GM12873 (cell line): Measurements from ENCODE around the gene CXCR2.

ENCODE experiments used
- TF ChIP-seq, protein P1 (sequence below): IDR thresholded peaks from 2 replicates; pipeline ENCODE4 v1.5.1; 2012; ENCODE audit warnings: low read depth, mild to moderate bottlenecking, moderate library complexity, low read length, control low read depth; ENCODE audit not compliant: insufficient read depth; ENCODE audit errors: missing control alignments

Gene CXCR2

DNA sequence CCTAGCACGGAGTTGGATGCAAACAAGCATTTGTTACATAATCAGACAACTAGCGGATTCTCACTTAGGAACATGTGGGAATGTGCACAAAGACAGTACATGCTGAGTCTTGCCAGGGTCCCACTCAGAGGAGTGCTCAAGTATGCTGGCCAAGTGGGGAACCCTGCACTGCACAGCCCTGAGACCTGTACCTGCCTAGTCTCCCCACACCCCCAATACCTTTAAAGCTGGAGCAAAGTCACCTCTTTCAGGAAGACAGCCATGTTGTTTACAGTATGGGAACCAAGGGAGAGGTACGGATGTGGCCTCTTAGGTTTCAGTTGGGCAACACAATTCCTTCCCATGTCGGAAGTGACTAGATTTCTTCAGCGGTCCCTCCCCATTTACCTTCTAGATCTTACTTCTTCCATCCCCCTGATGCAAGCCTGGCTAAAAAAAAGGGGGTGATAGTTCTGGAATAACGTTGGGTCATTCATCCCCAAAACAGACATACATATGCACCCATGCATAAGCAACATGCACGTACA is 30.2 kb downstream of the CXCR2 start:
- TF ChIP-seq, protein P1, sequence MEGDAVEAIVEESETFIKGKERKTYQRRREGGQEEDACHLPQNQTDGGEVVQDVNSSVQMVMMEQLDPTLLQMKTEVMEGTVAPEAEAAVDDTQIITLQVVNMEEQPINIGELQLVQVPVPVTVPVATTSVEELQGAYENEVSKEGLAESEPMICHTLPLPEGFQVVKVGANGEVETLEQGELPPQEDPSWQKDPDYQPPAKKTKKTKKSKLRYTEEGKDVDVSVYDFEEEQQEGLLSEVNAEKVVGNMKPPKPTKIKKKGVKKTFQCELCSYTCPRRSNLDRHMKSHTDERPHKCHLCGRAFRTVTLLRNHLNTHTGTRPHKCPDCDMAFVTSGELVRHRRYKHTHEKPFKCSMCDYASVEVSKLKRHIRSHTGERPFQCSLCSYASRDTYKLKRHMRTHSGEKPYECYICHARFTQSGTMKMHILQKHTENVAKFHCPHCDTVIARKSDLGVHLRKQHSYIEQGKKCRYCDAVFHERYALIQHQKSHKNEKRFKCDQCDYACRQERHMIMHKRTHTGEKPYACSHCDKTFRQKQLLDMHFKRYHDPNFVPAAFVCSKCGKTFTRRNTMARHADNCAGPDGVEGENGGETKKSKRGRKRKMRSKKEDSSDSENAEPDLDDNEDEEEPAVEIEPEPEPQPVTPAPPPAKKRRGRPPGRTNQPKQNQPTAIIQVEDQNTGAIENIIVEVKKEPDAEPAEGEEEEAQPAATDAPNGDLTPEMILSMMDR, result no peak

GRCh38 chr2:218161644-218162043 is 35.8 kb downstream of the CXCR2 start:
- TF ChIP-seq, protein P1, result no peak

DNA sequence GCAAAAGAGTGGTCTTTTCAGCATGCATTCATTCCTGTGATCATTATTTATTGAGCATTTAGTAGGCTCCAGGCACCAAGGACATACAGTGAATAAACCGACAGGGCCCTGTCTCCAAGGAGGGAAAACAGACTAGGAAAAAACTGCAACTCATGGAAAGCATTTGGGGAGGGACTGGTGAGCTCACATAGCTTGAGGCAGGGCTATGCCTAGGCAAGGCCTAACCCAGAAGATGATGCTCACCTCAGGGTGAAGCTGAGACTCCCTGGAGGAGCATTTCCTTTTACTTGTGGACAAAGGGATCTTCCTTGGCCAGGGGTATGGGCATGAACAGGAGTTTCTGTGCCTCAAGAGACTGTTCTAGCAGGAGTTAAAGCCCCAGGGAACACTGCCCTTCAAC is 37.0 kb downstream of the CXCR2 start:
- TF ChIP-seq, protein P1, result no peak

GRCh38 chr2:218166791-218167190 is 41.0 kb downstream of the CXCR2 start, which contains the start of gene CXCR1:
Gene CXCR1, minus strand, starts transcription at chr2:218166962. Its CDS starts 1,751 bp downstream, at chr2:218165211.
- TF ChIP-seq, protein P1, result no peak

DNA sequence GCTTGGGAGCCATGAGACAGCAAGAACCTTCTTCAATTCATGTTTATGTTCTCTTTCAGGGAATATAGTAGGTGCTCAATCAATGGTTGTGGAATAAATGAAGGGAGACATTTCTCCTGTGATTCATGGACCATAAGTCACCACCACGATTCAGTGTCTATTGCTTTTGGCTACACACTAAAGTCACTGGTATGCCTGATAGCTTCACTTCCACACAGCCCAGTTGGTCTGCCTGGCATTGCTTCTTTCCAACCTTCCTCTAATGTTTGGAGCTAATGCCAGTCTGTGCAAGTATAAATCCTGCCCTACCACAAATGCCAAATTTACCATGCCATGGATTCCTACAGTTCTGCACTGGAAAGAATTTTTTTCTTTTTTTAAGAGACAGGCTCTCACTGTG is 42.2 kb downstream of the CXCR2 start:
- TF ChIP-seq, protein P1, result no peak

DNA sequence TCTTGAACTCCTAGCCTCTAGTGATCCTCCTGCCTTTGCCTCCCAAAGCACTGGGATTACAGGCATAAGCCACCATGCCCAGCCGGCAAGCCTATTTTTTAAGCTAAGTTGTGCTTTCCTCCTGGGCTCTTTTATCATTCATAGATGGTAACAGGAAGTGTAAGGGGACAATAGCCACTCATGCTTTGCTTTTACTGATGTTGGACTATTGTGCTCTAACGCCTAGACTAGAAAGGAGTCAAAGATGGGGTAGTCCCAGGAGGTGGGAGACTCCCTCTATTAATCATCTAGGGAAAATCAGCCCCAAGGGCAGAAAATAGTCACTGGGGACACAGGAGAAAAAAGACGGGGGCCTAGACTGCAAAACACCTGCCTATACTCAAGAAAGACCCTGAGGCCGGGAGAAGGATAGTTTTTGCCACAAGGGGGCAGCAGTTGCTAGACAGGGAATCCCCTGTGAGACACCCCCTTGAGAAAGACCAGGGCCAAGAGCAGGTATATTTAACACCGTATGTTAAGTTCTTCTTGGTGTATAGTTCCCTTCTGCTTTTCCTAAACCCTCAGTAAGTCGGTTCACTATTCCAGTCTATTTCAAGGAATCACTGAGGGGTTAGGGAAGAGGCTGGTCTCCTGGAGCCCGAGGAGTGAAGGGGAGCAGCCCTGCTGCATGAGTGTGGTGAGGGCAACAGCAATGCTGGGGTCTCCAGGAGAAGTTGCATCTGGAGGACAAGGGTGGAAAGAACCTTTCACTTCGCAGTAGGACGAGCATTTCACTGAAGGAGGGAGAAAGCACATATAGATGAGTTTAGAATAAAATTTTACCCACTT is 43.0 kb downstream of the CXCR2 start:
- TF ChIP-seq, protein P1, result peak; percentile 83

DNA sequence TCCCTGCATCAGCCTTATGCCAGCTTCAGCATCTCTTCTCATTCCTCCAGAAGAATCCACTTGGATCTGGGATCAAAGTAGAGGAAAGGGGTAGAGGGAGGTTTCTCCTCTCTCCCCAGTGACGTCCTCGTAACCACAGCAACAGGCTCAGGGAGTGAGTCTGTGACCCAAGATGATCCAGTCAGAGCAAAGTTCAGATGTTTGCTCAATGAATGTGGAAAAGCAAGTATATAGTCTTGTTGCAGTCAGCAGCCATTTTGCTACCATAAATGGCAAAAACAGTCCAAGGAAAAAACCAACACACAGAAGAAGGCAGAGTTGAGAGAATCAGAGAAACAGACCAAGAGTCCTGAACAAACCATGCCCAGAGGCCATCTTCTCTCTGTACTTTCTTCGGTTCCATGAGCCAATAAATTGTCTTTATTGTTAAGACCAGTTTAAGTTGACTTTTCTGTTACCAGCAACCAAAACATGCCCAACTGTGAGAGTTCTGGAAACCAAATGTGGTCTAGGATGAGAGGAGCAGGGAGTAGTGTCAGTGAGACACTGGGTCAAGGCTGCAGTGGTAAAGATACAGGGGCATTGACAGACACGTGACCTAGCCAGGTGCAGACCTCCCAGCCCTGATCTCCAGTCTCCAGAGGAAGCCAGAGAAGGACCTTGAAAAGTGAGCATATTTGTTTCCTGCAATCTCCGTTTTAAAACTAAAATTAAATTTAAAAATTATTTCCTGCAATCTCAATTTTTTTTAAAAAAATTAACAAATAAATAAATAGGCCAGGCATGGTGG is 44.1 kb downstream of the CXCR2 start:
- TF ChIP-seq, protein P1, result no peak
